Tibial artery (tissue), 4 donors: ENCODE results near the gene TRIP6.

Source experiments
- DNase-seq, 2 donors: peaks; one replicate each; pipeline ENCODE4 v3.0.0-alpha.2; 2019
- H3K27ac ChIP-seq, 2 donors: fragments of 200-600 bp; sonication (generic) in 1 of 2; 1 replicate in 1 of 2; 2 replicates in 1 of 2; pipeline ENCODE4 v1.5.1; 2018 to 2019; ENCODE audit warnings: mild to moderate bottlenecking in 1 of 2
- H3K27me3 ChIP-seq, 2 donors: fragments of 200-600 bp; sonication (generic) in 1 of 2; one replicate each; pipeline versions ENCODE4 v1.5.1 to v1.6.0; 2016 to 2019
- H3K36me3 ChIP-seq, 3 donors: fragments of 200-600 bp; sonication (generic) in 2 of 3; one replicate each; pipeline ENCODE4 v1.5.1; 2016 to 2019; ENCODE audit warnings: mild to moderate bottlenecking in 2 of 3
- H3K4me1 ChIP-seq, 4 donors: fragments of 200-600 bp; sonication (generic) in 2 of 4; 1 replicate in 3 of 4; 2 replicates in 1 of 4; pipeline ENCODE4 v1.5.1; 2016 to 2019
- H3K4me3 ChIP-seq, 2 donors: fragments of 200-600 bp; sonication (generic) in 1 of 2; 1 replicate in 1 of 2; 2 replicates in 1 of 2; pipeline ENCODE4 v1.5.1; 2018 to 2019; ENCODE audit warnings: mild to moderate bottlenecking in 2 of 2
- H3K9me3 ChIP-seq, 3 donors: fragments of 200-600 bp; sonication (generic) in 1 of 3; one replicate each; pipeline ENCODE4 v1.5.1; 2016 to 2019
- intact Hi-C: fragments of 100-400 bp; cut with DNase I; formaldehyde crosslinking; loops from one replicate; pipeline ENCODE4 v1.15.0; 2023; ENCODE audit warnings: low total_unique reads
- TF ChIP-seq, protein P1 (sequence below), 2 experiments: fragments of 200-600 bp in 1 of 2; fragments of 450-650 bp in 1 of 2; IDR thresholded peaks; one replicate each; pipeline ENCODE4 v1.5.1; 2017 to 2019; ENCODE audit warnings: antibody characterized with exemption in 2 of 2, mild to moderate bottlenecking in 1 of 2, moderate library complexity in 1 of 2

TRIP6 gene

DNA sequence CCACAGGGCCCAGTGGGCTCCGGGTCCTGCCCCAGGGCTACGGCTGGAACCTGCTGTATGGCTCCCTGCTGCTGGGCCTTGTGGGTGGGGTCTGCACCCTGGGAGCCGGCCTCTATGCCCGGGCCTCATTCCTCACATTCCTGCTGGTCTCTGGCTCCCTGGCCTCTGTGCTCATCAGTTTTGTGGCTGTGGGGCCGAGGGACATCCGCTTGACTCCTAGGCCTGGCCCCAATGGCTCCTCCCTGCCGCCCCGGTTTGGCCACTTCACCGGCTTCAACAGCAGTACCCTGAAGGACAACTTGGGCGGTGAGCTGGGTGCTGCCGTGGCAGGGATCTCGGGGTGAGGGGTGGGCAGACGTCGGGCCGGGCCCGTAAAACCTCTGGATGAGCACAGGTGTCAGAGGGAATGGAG is 10.3 kb upstream of the TRIP6 start:
- Histone ChIP-seq H3K4me3 (no peak overlapping the region), H3K27ac (no peak overlapping the region), H3K27me3 (no peaks in the 10 kb centered on the region), H3K4me1 (peaks cover 0 to 14% (median 9%) of the 10 kb centered on the region in 4 donors), H3K36me3 (peaks cover 17 to 54% (median 22%) of the 10 kb centered on the region in 3 donors), H3K9me3 (no peaks in the 10 kb centered on the region)
- intact Hi-C loops, result no loop called here
- no peak for DNase-seq
- TF ChIP-seq, protein P1, sequence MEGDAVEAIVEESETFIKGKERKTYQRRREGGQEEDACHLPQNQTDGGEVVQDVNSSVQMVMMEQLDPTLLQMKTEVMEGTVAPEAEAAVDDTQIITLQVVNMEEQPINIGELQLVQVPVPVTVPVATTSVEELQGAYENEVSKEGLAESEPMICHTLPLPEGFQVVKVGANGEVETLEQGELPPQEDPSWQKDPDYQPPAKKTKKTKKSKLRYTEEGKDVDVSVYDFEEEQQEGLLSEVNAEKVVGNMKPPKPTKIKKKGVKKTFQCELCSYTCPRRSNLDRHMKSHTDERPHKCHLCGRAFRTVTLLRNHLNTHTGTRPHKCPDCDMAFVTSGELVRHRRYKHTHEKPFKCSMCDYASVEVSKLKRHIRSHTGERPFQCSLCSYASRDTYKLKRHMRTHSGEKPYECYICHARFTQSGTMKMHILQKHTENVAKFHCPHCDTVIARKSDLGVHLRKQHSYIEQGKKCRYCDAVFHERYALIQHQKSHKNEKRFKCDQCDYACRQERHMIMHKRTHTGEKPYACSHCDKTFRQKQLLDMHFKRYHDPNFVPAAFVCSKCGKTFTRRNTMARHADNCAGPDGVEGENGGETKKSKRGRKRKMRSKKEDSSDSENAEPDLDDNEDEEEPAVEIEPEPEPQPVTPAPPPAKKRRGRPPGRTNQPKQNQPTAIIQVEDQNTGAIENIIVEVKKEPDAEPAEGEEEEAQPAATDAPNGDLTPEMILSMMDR (IDR thresholded peaks at IDR 0.05), result no peak

DNA sequence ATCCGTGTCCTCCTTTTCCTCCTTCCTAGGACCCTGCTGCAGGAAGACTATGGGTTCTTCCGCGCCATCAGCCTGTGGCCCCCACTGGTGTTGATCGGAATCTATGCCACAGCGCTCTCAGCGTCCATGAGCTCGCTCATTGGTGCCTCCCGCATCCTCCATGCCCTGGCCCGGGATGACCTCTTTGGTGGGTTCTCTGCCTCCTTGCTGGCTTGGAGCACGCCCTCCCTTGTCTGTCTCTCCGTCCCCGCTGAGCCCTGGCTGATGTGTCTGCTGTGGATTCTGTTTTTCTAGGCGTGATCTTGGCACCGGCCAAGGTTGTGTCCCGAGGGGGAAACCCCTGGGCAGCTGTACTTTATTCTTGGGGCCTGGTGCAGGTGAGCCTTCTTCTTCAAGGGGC is 7.3 kb upstream of the TRIP6 start:
- DNase-seq, result no peak
- no peaks in the 10 kb centered on the region for H3K27me3 ChIP-seq
- H3K36me3 ChIP-seq, result peaks cover 23 to 73% (median 28%) of the 10 kb centered on the region in 3 donors
- no peaks in the 10 kb centered on the region for H3K9me3 ChIP-seq
- no peak overlapping the region for H3K4me3 ChIP-seq
- intact Hi-C loops, result loop anchor here (10.0 kb wide), 1 partner anchor 395 kb away; the partner anchor contains the start of gene SPACDR
- H3K27ac ChIP-seq, result no peak overlapping the region
- no peaks in the 10 kb centered on the region for H3K4me1 ChIP-seq
- TF ChIP-seq, protein P1 (IDR thresholded peaks at IDR 0.05), result no peak

DNA sequence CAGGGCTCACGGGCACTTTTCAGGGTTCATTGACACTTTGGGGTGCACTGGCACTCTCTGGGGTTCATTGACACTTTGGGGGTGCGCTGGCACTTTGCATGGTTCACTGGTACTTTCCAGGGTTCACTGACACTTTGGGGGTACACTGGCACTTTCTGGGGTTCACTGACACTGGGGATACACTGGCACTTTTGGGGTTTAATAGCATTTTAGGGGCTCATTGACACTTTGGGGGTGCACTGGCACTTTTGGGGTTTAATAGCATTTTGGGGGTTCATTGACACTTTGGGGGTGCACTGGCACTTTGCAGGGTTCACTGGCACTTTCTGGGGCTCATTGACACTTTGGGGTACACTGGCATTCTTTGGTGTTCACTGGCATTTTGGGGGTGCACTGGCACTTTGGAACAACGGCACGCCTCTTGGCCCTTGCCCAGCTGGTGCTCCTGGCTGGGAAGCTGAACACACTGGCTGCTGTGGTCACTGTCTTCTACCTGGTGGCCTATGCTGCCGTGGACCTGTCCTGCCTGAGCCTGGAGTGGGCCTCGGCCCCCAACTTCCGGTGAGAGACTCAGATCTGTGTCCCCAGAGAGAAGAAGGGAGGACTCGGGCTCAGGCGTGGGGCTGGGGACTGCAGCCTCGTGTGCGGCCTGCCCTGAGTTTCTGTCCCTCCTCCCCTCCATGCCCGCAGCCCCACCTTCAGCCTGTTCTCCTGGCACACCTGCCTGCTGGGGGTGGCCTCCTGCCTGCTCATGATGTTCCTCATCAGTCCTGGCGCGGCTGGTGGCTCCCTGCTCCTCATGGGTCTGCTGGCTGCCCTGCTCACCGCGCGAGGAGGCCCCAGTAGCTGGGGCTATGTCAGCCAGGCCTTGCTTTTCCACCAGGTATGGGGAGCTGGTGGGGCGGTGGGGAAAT is 6.2 kb upstream of the TRIP6 start:
- H3K4me3 ChIP-seq, result no peak overlapping the region
- peaks cover 0 to 7% (median 2%) of the 10 kb centered on the region in 4 donors for H3K4me1 ChIP-seq
- intact Hi-C loops, result loop anchor here (10.0 kb wide), 1 partner anchor 396 kb away; the partner anchor contains the start of gene SPACDR
- no peak overlapping the region for H3K27ac ChIP-seq
- no peaks in the 10 kb centered on the region for H3K9me3 ChIP-seq
- DNase-seq, result no peak
- TF ChIP-seq, protein P1 (IDR thresholded peaks at IDR 0.05), result no peak
- peaks cover 23 to 67% (median 28%) of the 10 kb centered on the region in 3 donors for H3K36me3 ChIP-seq
- H3K27me3 ChIP-seq, result no peaks in the 10 kb centered on the region

DNA sequence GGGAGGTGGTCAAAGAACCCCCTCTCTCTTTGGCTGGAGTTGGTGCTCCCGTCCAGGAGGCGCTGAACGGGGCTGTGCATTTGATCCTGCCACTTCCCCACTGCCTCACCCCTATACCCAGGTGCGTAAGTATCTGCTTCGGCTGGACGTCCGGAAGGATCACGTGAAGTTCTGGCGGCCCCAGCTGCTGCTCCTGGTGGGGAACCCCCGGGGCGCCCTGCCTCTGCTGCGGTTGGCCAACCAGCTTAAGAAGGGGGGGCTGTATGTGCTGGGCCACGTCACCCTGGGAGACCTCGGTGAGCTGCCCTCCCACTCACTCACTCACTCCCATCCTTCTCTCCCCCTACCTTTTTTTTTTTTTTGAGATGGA is 5.6 kb upstream of the TRIP6 start:
- TF ChIP-seq, protein P1 (IDR thresholded peaks at IDR 0.05), result no peak
- no peak for DNase-seq
- Histone ChIP-seq H3K9me3 (no peaks in the 10 kb centered on the region), H3K4me1 (peaks cover 0 to 13% (median 8%) of the 10 kb centered on the region in 4 donors), H3K27ac (no peak overlapping the region), H3K27me3 (no peaks in the 10 kb centered on the region), H3K36me3 (peaks cover 23 to 66% (median 28%) of the 10 kb centered on the region in 3 donors), H3K4me3 (no peak overlapping the region)
- intact Hi-C loops, result loop anchor here (10.0 kb wide), 1 partner anchor 397 kb away; the partner anchor contains the start of gene SPACDR

DNA sequence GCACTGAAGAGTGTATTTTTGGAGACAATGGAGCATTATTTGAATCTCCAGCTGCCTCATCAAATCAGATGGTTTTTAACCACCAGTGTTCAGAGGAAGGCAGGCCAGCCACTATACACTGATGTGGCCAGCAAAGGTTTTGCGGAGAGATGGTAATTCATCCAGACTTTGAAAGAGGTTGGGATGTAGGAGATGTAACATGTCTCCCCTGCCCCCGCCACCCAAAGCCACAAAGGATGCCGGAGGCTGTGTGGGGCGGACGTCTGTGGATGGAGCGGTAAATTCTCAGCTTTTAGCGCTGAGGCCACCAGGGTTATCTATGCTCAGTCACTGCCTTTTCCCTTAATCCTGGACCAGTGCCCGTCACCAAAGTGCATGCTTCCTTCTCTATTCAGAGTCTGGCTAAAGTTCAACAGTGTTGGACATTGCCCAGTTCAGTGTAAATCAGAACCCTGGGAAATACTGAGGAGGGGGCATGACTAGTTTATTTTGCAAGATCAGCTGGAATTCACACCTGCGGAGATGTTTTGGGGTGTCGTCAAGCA is 3.7 kb upstream of the TRIP6 start:
- Histone ChIP-seq H3K27me3 (no peaks in the 10 kb centered on the region), H3K27ac (no peak overlapping the region), H3K4me1 (peaks cover 0 to 27% (median 17%) of the 10 kb centered on the region in 4 donors), H3K4me3 (no peak overlapping the region), H3K36me3 (peaks cover 23 to 52% (median 28%) of the 10 kb centered on the region in 3 donors), H3K9me3 (no peaks in the 10 kb centered on the region)
- no peak for DNase-seq
- intact Hi-C loops, result loop anchor here (10.0 kb wide), 1 partner anchor 399 kb away; the partner anchor contains the start of gene SPACDR
- TF ChIP-seq, protein P1 (IDR thresholded peaks at IDR 0.05), result no peak
